GM12872 (cell line): Measurements from ENCODE around the gene CTNNA3.

Source experiments
- CTCF ChIP-seq: IDR thresholded peaks from 3 replicates; pipeline ENCODE4 v1.5.1; 2011; ENCODE audit warnings: low read depth, mild to moderate bottlenecking, low read length, moderate library complexity; ENCODE audit not compliant: insufficient read depth

The CTNNA3 gene

GRCh38 chr10:67144530-67144929 is 551.5 kb downstream of the CTNNA3 start:
- no peak for TF ChIP-seq CTCF

GRCh38 chr10:67141300-67141699 is 554.7 kb downstream of the CTNNA3 start:
- no peak for TF ChIP-seq CTCF

- TF ChIP-seq CTCF: no peak
These were observed 555.4 kb downstream of the CTNNA3 start for GRCh38 chr10:67140641-67141040.

- TF ChIP-seq CTCF: no peak
These were observed 568.6 kb downstream of the CTNNA3 start for GRCh38 chr10:67127441-67127840.

GRCh38 chr10:67119651-67120050 is 576.3 kb downstream of the CTNNA3 start:
- no peak for TF ChIP-seq CTCF

GRCh38 chr10:67115972-67116371 is 580.0 kb downstream of the CTNNA3 start:
- no peak for TF ChIP-seq CTCF

GRCh38 chr10:67114945-67115344 is 581.0 kb downstream of the CTNNA3 start:
- no peak for TF ChIP-seq CTCF

GRCh38 chr10:67112765-67113164 is 583.2 kb downstream of the CTNNA3 start:
- TF ChIP-seq CTCF: no peak
